Fibroblast of villous mesenchyme (primary cell): Measurements from ENCODE around the gene MRGPRG. TPM values are rescaled to one million over a fixed set of nuclear protein-coding genes. Genes with fewer than 3 reads are reported as not detected.

Experiments
- DNase-seq: peaks from one replicate; pipeline ENCODE4 v3.0.0-alpha.2; 2010; ENCODE audit warnings: low read depth
- H3K4me3 ChIP-seq: 2 replicates; pipeline ENCODE4 v1.5.1; 2011; ENCODE audit warnings: low read depth, mild to moderate bottlenecking, low read length
- total RNA-seq: library from RNA; depleted of rRNA; stranded (reverse); fragments of >200 nt; gene quantifications from 2 replicates; pipeline ENCODE4 v1.2.3, GENCODE V29; 2012
- TF ChIP-seq, protein P1 (sequence below): IDR thresholded peaks from 2 replicates; pipeline ENCODE4 v1.5.1; 2012; ENCODE audit warnings: low read depth, mild to moderate bottlenecking, low read length; ENCODE audit not compliant: insufficient read depth

The MRGPRG gene
- total RNA-seq, 1 donor, result not detected

DNA sequence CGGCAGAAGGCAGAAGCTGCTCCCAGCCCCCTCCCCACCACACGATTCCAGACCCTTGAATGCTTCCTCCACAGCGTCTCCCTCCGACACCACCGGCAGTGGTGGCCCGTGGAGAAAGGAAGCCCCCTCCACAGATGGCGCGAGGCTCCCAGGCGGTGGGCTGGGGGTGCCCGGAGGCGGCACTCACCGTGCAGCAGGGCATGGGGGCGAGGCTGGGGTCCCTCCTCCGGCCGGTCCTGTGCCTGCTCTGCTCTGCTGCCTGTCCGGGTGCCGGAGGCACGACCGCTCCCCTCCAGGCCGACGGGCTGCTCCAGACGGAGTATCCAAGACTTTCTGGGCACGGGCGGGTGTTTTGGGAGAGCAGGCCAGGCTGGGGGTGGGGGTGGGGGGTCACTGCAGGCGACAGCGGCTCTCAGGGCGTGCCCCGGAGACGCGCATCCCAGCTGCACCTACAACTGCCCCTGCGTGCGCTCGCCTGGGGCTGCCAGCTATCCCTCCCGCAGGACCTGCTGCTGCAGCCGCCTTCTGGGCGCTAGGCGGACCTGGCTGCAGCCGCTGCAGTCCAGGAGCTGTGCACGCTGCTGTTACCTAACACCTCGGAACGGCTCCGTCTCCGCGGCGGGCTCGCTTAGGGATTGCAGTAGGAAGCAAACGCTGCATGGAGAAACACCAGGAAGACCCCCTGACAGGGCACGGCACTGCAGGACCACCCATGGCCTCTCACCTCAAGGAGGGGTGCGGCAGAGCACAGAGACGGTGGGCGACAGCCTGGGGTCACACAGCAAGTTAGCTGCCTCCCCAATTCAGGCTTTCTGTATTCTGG is 15.2 kb downstream of the MRGPRG start:
- no peak overlapping the region for H3K4me3 ChIP-seq
- no peak for DNase-seq
- TF ChIP-seq, protein P1, sequence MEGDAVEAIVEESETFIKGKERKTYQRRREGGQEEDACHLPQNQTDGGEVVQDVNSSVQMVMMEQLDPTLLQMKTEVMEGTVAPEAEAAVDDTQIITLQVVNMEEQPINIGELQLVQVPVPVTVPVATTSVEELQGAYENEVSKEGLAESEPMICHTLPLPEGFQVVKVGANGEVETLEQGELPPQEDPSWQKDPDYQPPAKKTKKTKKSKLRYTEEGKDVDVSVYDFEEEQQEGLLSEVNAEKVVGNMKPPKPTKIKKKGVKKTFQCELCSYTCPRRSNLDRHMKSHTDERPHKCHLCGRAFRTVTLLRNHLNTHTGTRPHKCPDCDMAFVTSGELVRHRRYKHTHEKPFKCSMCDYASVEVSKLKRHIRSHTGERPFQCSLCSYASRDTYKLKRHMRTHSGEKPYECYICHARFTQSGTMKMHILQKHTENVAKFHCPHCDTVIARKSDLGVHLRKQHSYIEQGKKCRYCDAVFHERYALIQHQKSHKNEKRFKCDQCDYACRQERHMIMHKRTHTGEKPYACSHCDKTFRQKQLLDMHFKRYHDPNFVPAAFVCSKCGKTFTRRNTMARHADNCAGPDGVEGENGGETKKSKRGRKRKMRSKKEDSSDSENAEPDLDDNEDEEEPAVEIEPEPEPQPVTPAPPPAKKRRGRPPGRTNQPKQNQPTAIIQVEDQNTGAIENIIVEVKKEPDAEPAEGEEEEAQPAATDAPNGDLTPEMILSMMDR, result no peak

DNA sequence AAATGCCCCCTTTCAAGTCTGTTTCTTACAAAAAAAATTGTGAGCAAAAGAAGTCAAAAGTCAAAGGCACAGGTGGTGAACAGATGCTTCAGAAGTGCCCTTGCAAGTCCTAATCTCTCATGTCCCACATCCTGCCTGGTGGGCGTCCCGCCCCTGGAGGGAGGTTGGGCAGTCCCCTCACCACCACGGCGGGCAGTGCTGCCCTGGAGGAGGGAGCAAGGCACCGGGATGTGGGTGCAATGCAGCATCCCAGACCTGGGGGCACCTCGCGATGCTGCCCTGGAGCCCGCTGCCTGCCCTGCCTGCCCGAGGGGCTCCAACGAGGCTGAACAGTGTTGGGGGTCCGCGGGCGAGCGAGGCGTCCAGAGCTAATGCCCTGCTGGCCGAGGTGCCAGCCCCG is 15.9 kb downstream of the MRGPRG start:
- DNase-seq, result no peak
- TF ChIP-seq, protein P1, result no peak
- H3K4me3 ChIP-seq, result no peak overlapping the region

- H3K4me3 ChIP-seq, result no peak overlapping the region
- TF ChIP-seq, protein P1, result no peak
- no peak for DNase-seq
Measured at GRCh38 chr11:3202305-3202704, 16.3 kb downstream of the MRGPRG start.

GRCh38 chr11:3201677-3202181 is 16.9 kb downstream of the MRGPRG start:
- TF ChIP-seq, protein P1, result no peak
- H3K4me3 ChIP-seq, result no peak overlapping the region
- no peak for DNase-seq

GRCh38 chr11:3201112-3201581 is 17.5 kb downstream of the MRGPRG start:
- TF ChIP-seq, protein P1, result no peak
- no peak overlapping the region for H3K4me3 ChIP-seq
- no peak for DNase-seq

GRCh38 chr11:3200388-3201111 is 18.1 kb downstream of the MRGPRG start:
- TF ChIP-seq, protein P1, result no peak
- H3K4me3 ChIP-seq, result no peak overlapping the region
- DNase-seq, result no peak
